K562 (cell line): ENCODE measurements around the gene ADIPOQ. TPM values are rescaled to one million over a fixed set of nuclear protein-coding genes. Genes with fewer than 3 reads are reported as not detected.

Source experiments
- ATAC-seq: fragments of 200-7000 bp; cut with Tn5 transposase; 3 replicates; pipeline ENCODE4 v1.9.1; 2020; ENCODE audit warnings: moderate library complexity
- BruUV-seq: library from RNA; stranded (reverse); fragments of 400-500 nt; replicated peaks from 2 replicates; lab custom pipeline; 2021; lab: Mats Ljungman, UMichigan
- CTCF ChIA-PET: fragments of 300-600 bp; formaldehyde crosslinking; extraction: SDS; loops from one replicate; lab custom pipeline; 2021; ENCODE audit warnings: low intra/inter-chr PET ratio; lab: Yijun Ruan, JAX
- POLR2A ChIA-PET: fragments of 300-600, 350-650 bp; sonication (Branson Sonifier 250); formaldehyde crosslinking; extraction: SDS; loops from one replicate; lab custom pipeline; 2021; ENCODE audit warnings: antibody characterized with exemption, inconsistent platforms; lab: Yijun Ruan, JAX
- DNase-seq, 4 experiments: peaks; one replicate each; pipeline versions ENCODE4 v3.0.0 to v3.0.0-alpha.2; 2011 to 2018; ENCODE audit warnings: low spot score in 3 of 4, mixed read lengths in 3 of 4; ENCODE audit errors: extremely low read depth in 1 of 4
- FAIRE-seq: peaks from 2 replicates; lab custom pipeline; 2011; peaks lifted over from hg19 to GRCh38; lab: Jason Lieb, UNC
- H2AFZ ChIP-seq: 2 replicates; pipeline ENCODE4 v1.6.0; 2011; ENCODE audit warnings: low read depth, low read length, control low read depth, inconsistent platforms
- H3K27ac ChIP-seq: fragments of 200-600 bp; 3 replicates; pipeline ENCODE4 v1.8.0; 2011; ENCODE audit warnings: low read depth, mild to moderate bottlenecking, control low read depth, inconsistent platforms, low read length, moderate library complexity, mixed read lengths; ENCODE audit errors: extremely low read depth
- H3K27me3 ChIP-seq, 2 experiments: fragments of 300-600 bp in 1 of 2; 2 replicates in 1 of 2; 3 replicates in 1 of 2; pipeline versions ENCODE4 v1.6.0 to v1.8.0; 2011; ENCODE audit warnings: inconsistent platforms in 2 of 2, low read length in 2 of 2, mild to moderate bottlenecking in 1 of 2, mixed read lengths in 1 of 2, moderate library complexity in 1 of 2; ENCODE audit not compliant: control insufficient read depth in 2 of 2, insufficient read depth in 2 of 2
- H3K36me3 ChIP-seq: fragments of 300-600 bp; 3 replicates; pipeline ENCODE4 v1.8.0; 2011; ENCODE audit warnings: mild to moderate bottlenecking, low read length, inconsistent platforms; ENCODE audit not compliant: control insufficient read depth, insufficient read depth
- H3K4me1 ChIP-seq, 2 experiments: fragments of 200-600 bp in 1 of 2; replicated peaks in 1 of 2; 2 replicates in 1 of 2; 3 replicates in 1 of 2; pipeline versions ENCODE4 v1.5.1 to v1.8.0; 2011; ENCODE audit warnings: inconsistent platforms in 2 of 2, low read length in 2 of 2, mild to moderate bottlenecking in 1 of 2, mixed read lengths in 1 of 2, moderate library complexity in 1 of 2; ENCODE audit not compliant: control insufficient read depth in 2 of 2, insufficient read depth in 2 of 2
- H3K4me2 ChIP-seq: 2 replicates; pipeline ENCODE4 v1.6.1; 2011; ENCODE audit warnings: low read length, control low read depth, inconsistent platforms, mixed read lengths; ENCODE audit not compliant: insufficient read depth
- H3K4me3 ChIP-seq: fragments of 200-600 bp; sonication (generic), shearing (Covaris generic); 2 replicates; pipeline ENCODE4 v1.5.1; 2016; ENCODE audit warnings: control low read depth, inconsistent platforms
- H3K79me2 ChIP-seq: fragments of 200-600 bp; 3 replicates; pipeline ENCODE4 v1.8.0; 2011; ENCODE audit warnings: low read length, inconsistent platforms; ENCODE audit not compliant: control insufficient read depth, insufficient read depth
- H3K9ac ChIP-seq, 2 experiments: 2 replicates each; pipeline versions ENCODE4 v1.6.0 to v1.6.1; 2011; ENCODE audit warnings: low read depth in 2 of 2, low read length in 2 of 2, control low read depth in 1 of 2, inconsistent platforms in 1 of 2, mild to moderate bottlenecking in 1 of 2, mixed read lengths in 1 of 2; ENCODE audit not compliant: insufficient read depth in 1 of 2
- H3K9me1 ChIP-seq: one replicate; pipeline ENCODE4 v1.6.0; 2011; ENCODE audit warnings: inconsistent platforms, mild to moderate bottlenecking, low read length, moderate library complexity; ENCODE audit not compliant: control insufficient read depth, insufficient read depth
- H3K9me3 ChIP-seq: replicated peaks from 2 replicates; pipeline ENCODE4 v1.5.1; 2011; ENCODE audit warnings: low read depth, low read length, inconsistent platforms; ENCODE audit not compliant: control insufficient read depth, insufficient read depth
- H4K20me1 ChIP-seq: replicated peaks from 2 replicates; pipeline ENCODE4 v1.6.1; 2011; ENCODE audit warnings: low read length, inconsistent platforms, mixed read lengths; ENCODE audit not compliant: control insufficient read depth, insufficient read depth
- BACH1 ChIP-seq: fragments of 200-800 bp; sonication (Bioruptor generic); IDR thresholded peaks from 2 replicates; pipeline ENCODE4 v1.6.1; 2016; ENCODE audit warnings: missing genetic modification characterization, missing compliant biosample characterization
- CBFA2T3 ChIP-seq: fragments of 450-650 bp; IDR thresholded peaks from 2 replicates; pipeline ENCODE4 v1.6.1; 2017
- CREB1 ChIP-seq, 2 experiments: sonication (generic) in 1 of 2; formaldehyde crosslinking in 1 of 2; IDR thresholded peaks; 2 replicates each; pipeline versions ENCODE4 v1.6.1 to v1.8.0; 2012 to 2022; ENCODE audit warnings: inconsistent platforms in 1 of 2, mild to moderate bottlenecking in 1 of 2, missing genetic modification reagents in 1 of 2, moderate library complexity in 1 of 2
- DPF2 ChIP-seq: fragments of 450-650 bp; IDR thresholded peaks from 2 replicates; pipeline ENCODE4 v1.6.1; 2016
- ELF1 ChIP-seq: fragments of 200-800 bp; sonication (Bioruptor generic); IDR thresholded peaks from 2 replicates; pipeline ENCODE4 v1.6.1; 2016; ENCODE audit warnings: missing genetic modification characterization, missing compliant biosample characterization
- ESRRA ChIP-seq: fragments of 450-650 bp; IDR thresholded peaks from 2 replicates; pipeline ENCODE4 v1.6.1; 2014; ENCODE audit warnings: low read depth, mild to moderate bottlenecking, moderate library complexity, borderline replicate concordance
- ETV5 ChIP-seq: sonication (generic); formaldehyde crosslinking; IDR thresholded peaks from 2 replicates; pipeline ENCODE4 v1.4.0; 2020; ENCODE audit warnings: low read depth, mild to moderate bottlenecking, missing genetic modification reagents
- HDAC1 ChIP-seq, 2 experiments: fragments of 450-650 bp; IDR thresholded peaks; 2 replicates each; pipeline ENCODE4 v1.6.1; 2016 to 2017; ENCODE audit warnings: inconsistent platforms in 1 of 2, mild to moderate bottlenecking in 1 of 2, moderate library complexity in 1 of 2
- MAZ ChIP-seq, 2 experiments: fragments of 450-650 bp in 1 of 2; sonication (generic) in 1 of 2; formaldehyde crosslinking; IDR thresholded peaks in 1 of 2; conservative IDR thresholded peaks in 1 of 2; 2 replicates each; pipeline versions ENCODE4 v1.4.0 to v1.5.0; 2020; ENCODE audit warnings: mild to moderate bottlenecking in 1 of 2, missing genetic modification reagents in 1 of 2
- NR2C2 ChIP-seq, 2 experiments: fragments of 200-800 bp in 1 of 2; sonication (Bioruptor generic) in 1 of 2; sonication (generic) in 1 of 2; formaldehyde crosslinking in 1 of 2; IDR thresholded peaks; 2 replicates each; pipeline versions ENCODE4 v1.6.1 to v1.8.0; 2016 to 2022; ENCODE audit warnings: mild to moderate bottlenecking in 1 of 2, missing compliant biosample characterization in 1 of 2, missing genetic modification characterization in 1 of 2, missing genetic modification reagents in 1 of 2
- RAD21 ChIP-seq, 2 experiments: fragments of 250-450 bp in 1 of 2; fragments of 450-650 bp in 1 of 2; sonication (Bioruptor Pico) in 1 of 2; formaldehyde crosslinking in 1 of 2; IDR thresholded peaks in 1 of 2; conservative IDR thresholded peaks in 1 of 2; 2 replicates each; pipeline versions ENCODE4 v1.4.0 to v1.8.0; 2020 to 2022; ENCODE audit warnings: mild to moderate bottlenecking in 2 of 2, moderate library complexity in 1 of 2
- RCOR1 ChIP-seq, 2 experiments: IDR thresholded peaks; 2 replicates each; pipeline ENCODE4 v1.6.1; 2012; ENCODE audit warnings: low read depth in 2 of 2, low read length in 2 of 2, borderline replicate concordance in 1 of 2, improper control_type of control experiment in 1 of 2
- SMARCE1 ChIP-seq: fragments of 450-650 bp; IDR thresholded peaks from 2 replicates; pipeline ENCODE4 v1.7.1; 2016; ENCODE audit warnings: mild to moderate bottlenecking
- TBL1XR1 ChIP-seq, 2 experiments: IDR thresholded peaks; 2 replicates each; pipeline ENCODE4 v1.6.1; 2012; ENCODE audit warnings: improper control_type of control experiment in 2 of 2, low read length in 2 of 2, mild to moderate bottlenecking in 1 of 2
- TEAD4 ChIP-seq, 2 experiments: sonication (generic) in 1 of 2; formaldehyde crosslinking in 1 of 2; IDR thresholded peaks; 2 replicates each; pipeline versions ENCODE4 v1.6.1 to v1.8.0; 2012 to 2022; ENCODE audit warnings: borderline replicate concordance in 1 of 2, inconsistent platforms in 1 of 2, low read length in 1 of 2, mild to moderate bottlenecking in 1 of 2, missing genetic modification reagents in 1 of 2
- TGIF2 ChIP-seq: sonication (generic); formaldehyde crosslinking; IDR thresholded peaks from 2 replicates; pipeline ENCODE4 v1.8.1; 2022; ENCODE audit warnings: mild to moderate bottlenecking, missing genetic modification reagents, moderate library complexity
- TSC22D4 ChIP-seq: fragments of 450-650 bp; IDR thresholded peaks from 2 replicates; pipeline ENCODE4 v1.6.1; 2016; ENCODE audit warnings: missing genetic modification characterization, missing biosample characterization, control low read depth
- ZNF24 ChIP-seq: fragments of 450-650 bp; IDR thresholded peaks from 2 replicates; pipeline ENCODE4 v1.6.1; 2016
- ZNF589 ChIP-seq: fragments of 200-800 bp; sonication (Bioruptor generic); IDR thresholded peaks from 2 replicates; pipeline ENCODE4 v1.6.1; 2016; ENCODE audit warnings: low read depth, missing genetic modification characterization, missing compliant biosample characterization
- ZNF696 ChIP-seq: fragments of 250-450 bp; sonication (Bioruptor Pico); conservative IDR thresholded peaks from 2 replicates; pipeline ENCODE4 v1.4.0; 2020; ENCODE audit warnings: mild to moderate bottlenecking, moderate library complexity
- ZNF780A ChIP-seq: fragments of 250-450 bp; sonication (Bioruptor Pico); IDR thresholded peaks from 2 replicates; pipeline ENCODE4 v1.5.0; 2021; ENCODE audit warnings: mild to moderate bottlenecking
- WGBS: fragments of 100-300 bp; shearing (Covaris generic); methylation state at CpG from one replicate; pipeline ENCODE4 v1.1.6; 2016; ENCODE audit warnings: low coverage, mixed read lengths; ENCODE audit not compliant: insufficient coverage; ENCODE audit errors: missing lambda C conversion rate; 5-methylcytosine and 5-hydroxymethylcytosine counted together
- in situ Hi-C: fragments of 300-500 bp; cut with MboI; formaldehyde crosslinking; loops from 4 replicates; pipeline ENCODE4 v1.15.0; 2018; ENCODE audit warnings: inconsistent platforms, mixed read lengths
- intact Hi-C: fragments of 100-400 bp; cut with micrococcal nuclease; formaldehyde crosslinking; loops from 2 replicates; pipeline ENCODE4 v1.14.2; 2022
- polyA plus RNA-seq, 8 experiments: library from polyadenylated mRNA; depleted of rRNA in 4 of 8; stranded (reverse) in 5 of 8; unstranded in 3 of 8; fragments of >200 nt; fragmentation: Nextera tagmentation in 2 of 8; fragmentation: Illumina TruSeq in 1 of 8; extraction: Ambion mirVana in 2 of 8; extraction: Trizol in 1 of 8; gene quantifications; 2 replicates each; pipeline versions ENCODE4 v1.2.1 to v1.2.3, GENCODE V29; 2011 to 2014; ENCODE audit warnings: inconsistent platforms in 1 of 8, missing spikeins in 1 of 8
- total RNA-seq, 7 experiments: library from RNA; depleted of rRNA in 6 of 7; stranded (reverse); fragments of >200 nt in 6 of 7; fragmentation: Illumina TruSeq in 2 of 7; extraction: Trizol in 2 of 7; gene quantifications; 2 replicates each; pipeline versions ENCODE4 v1.2.1 to v1.2.3, GENCODE V29; 2011 to 2021; ENCODE audit warnings: low replicate concordance in 1 of 7

The ADIPOQ gene
- total and polyA plus RNA-seq, 9 of the 15 experiments (the other 6 are each of a cell fraction or from before 2014, with no cell fraction given): 0.01 to 0.04 (median 0.03) TPM; not detected in 4

GRCh38 chr3:186883686-186884058, 41.2 kb downstream of the ADIPOQ start:
- intact Hi-C loops (loop anchor here (5.0 kb wide), 1 partner anchor 49 kb away; the partner anchor contains the start of gene ST6GAL1), in situ Hi-C loops (no loop called here)
- Histone ChIP-seq H3K4me1 (peaks cover 11 to 60% of the 10 kb centered on the region in 2 experiments), H2AFZ (no peak overlapping the region), H3K79me2 (no peaks in the 10 kb centered on the region), H3K4me3 (no peak overlapping the region), H3K9ac (0 out of 4 replicates have a peak overlapping the region, but pooled peaks of 1 of the 2 experiments have one; percentile 8), H3K36me3 (no peaks in the 10 kb centered on the region)
- WGBS: 43% methylated on average over 1 of the region's 1 CpG
- CTCF ChIA-PET: no interaction called here
- ATAC-seq: no peak
- FAIRE-seq: no peak
- no peak for DNase-seq
- TF ChIP-seq RAD21 (CRISPR knock-in tag; conservative IDR thresholded peaks at IDR 0.05 in 1 of 2, IDR thresholded peaks at IDR 0.05 in 1 of 2) (no peak), ESRRA (peak; percentile 66; the same call in 1 of the 2 replicates), RCOR1 (IDR thresholded peaks at IDR 0.05; ENCODE audit: borderline replicate concordance in 1 of 2, low read depth in 2 of 2, low read length in 2 of 2) (peak in 1 of 2 experiments; percentile 62; a peak in 2 of 4 replicates), TBL1XR1 (IDR thresholded peaks at IDR 0.05; ENCODE audit: low read length in 2 of 2) (no peak), ZNF589 (CRISPR knock-in tag) (no peak), TSC22D4 (no peak), ZNF696 (CRISPR knock-in tag) (no peak), ZNF780A (CRISPR knock-in tag) (no peak), ETV5 (CRISPR knock-in tag) (no peak), MAZ (CRISPR knock-in tag; conservative IDR thresholded peaks at IDR 0.05 in 1 of 2, IDR thresholded peaks at IDR 0.05 in 1 of 2) (no peak), NR2C2 (CRISPR knock-in tag; IDR thresholded peaks at IDR 0.05) (no peak), NR2C2 (tag; IDR thresholded peaks at IDR 0.05) (no peak), TGIF2 (CRISPR knock-in tag) (no peak), SMARCE1 (peak; percentile 28; the same call in 1 of the 2 replicates), DPF2 (0 out of 2 replicates have a peak, but pooled peaks have one; percentile 38), BACH1 (no peak), ELF1 (tag) (no peak), TEAD4 (IDR thresholded peaks at IDR 0.05; ENCODE audit: low read length) (0 out of 2 replicates have a peak, but pooled peaks have one; percentile 7), TEAD4 (CRISPR knock-in tag; IDR thresholded peaks at IDR 0.05; ENCODE audit: borderline replicate concordance) (no peak), CREB1 (IDR thresholded peaks at IDR 0.05) (no peak), CREB1 (CRISPR knock-in tag; IDR thresholded peaks at IDR 0.05) (no peak), CBFA2T3 (peak; percentile 27; the same call in 1 of the 2 replicates), HDAC1 (IDR thresholded peaks at IDR 0.05) (0 out of 4 replicates have a peak, but pooled peaks of 1 of the 2 experiments have one; percentile 16), ZNF24 (peak; percentile 88)
- TF ChIP-seq, all 486 proteins: peak for 8
- no peaks in the 10 kb centered on the region for H3K9me3 ChIP-seq
- H3K27ac ChIP-seq: peak overlapping the region; percentile 64; the same call in 2 of the 3 replicates
- H3K4me2 ChIP-seq: no peak overlapping the region
- H3K27me3 ChIP-seq: no peaks in the 10 kb centered on the region
- no peaks in the 10 kb centered on the region for H4K20me1 ChIP-seq
- POLR2A ChIA-PET: no interaction called here
- BruUV-seq: no TSS peak
- no peaks in the 10 kb centered on the region for H3K9me1 ChIP-seq
